ENCODE data around the gene GRID1.

GRID1 gene

DNA sequence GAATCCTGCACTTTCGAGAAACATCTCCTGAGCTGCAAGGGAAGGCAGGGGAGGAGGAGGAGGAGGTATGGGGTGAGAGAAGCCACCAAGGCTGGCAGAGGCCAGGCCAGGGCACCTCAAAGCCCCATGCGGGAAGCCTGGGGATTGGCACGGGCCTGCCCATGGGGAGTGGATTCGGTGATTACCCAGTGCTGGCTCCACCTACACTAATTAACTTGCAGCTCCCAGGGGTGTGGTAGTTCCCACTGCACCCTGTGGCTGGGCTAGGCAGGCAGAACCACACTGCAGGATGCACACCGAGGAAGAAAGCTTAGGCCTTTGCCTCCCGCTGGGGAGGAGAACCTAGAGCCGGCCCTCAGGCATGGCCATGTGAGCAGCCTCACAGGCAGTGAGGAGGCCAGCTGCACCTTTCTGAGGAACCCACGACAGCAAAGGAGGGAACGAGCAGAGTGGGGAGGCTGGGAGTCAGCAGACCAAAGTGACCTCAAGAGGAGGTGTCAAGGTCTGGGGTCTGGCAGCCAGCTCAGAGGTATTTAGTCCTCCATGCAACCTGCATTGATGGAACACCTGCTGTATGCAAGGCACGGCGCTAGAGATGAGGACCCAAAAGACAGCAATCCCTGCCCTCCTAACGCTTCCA is 27.2 kb downstream of the GRID1 start:
- H3K4me1 ChIP-seq (ENCODE audit: control insufficient read depth, insufficient read depth, low read length) = no peaks in the 10 kb centered on the region
- POLR2A ChIA-PET = no interaction called here
- H3K36me3 ChIP-seq (ENCODE audit: control insufficient read depth in 2 of 2, insufficient read depth in 1 of 2, low read length in 2 of 2) = no peaks in the 10 kb centered on the region
- H3K9me3 ChIP-seq (ENCODE audit: control insufficient read depth, insufficient read depth, low read depth, low read length) = no peaks in the 10 kb centered on the region
- TF ChIP-seq ZIC2 (tag by site-specific recombination; IDR thresholded peaks at IDR 0.05) (peak; percentile 67), HOXA7 (CRISPR knock-in tag; IDR thresholded peaks at IDR 0.05; ENCODE audit: borderline replicate concordance) (no peak)
- CTCF ChIA-PET = no interaction called here
- H3K4me3 ChIP-seq (ENCODE audit: low read depth, low read length) = no peak overlapping the region
- H3K27ac ChIP-seq (ENCODE audit: extremely low read depth, low read depth, low read length) = no peak overlapping the region

DNA sequence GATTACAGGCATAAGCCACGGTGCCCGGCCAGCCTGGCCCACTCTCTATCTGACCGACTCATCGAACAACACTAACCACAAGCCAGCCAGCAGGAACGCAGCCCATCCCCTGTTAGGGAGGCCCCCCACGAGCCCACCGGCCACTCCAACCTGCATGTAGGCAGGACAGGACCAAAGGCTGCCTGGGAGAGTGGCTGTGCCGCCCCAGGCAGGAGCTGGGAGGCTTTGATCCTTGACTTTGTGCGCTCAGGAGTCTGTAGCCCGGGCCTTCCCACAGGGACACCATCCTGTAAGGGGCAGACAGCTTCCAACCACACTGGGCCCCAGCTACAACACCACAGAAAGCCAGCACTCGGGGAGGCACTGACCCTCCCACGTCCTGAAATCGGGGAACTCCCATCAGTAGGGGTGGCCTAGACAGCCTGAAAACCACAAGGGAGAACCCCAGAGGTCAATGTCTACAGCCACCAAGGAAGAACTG is 29.4 kb downstream of the GRID1 start:
- ChIA-PET CTCF (no interaction called here), POLR2A (no interaction called here)
- no peaks in the 10 kb centered on the region for H3K4me1 ChIP-seq (ENCODE audit: control insufficient read depth, insufficient read depth, low read length)
- H3K4me3 ChIP-seq (ENCODE audit: low read depth, low read length) = no peak overlapping the region
- no peak overlapping the region for H3K27ac ChIP-seq (ENCODE audit: extremely low read depth, low read depth, low read length)
- no peaks in the 10 kb centered on the region for H3K36me3 ChIP-seq (ENCODE audit: control insufficient read depth in 2 of 2, insufficient read depth in 1 of 2, low read length in 2 of 2)
- H3K9me3 ChIP-seq (ENCODE audit: control insufficient read depth, insufficient read depth, low read depth, low read length) = no peaks in the 10 kb centered on the region
- TF ChIP-seq ZNF501 (tag by site-specific recombination; IDR thresholded peaks at IDR 0.05) (no peak), ZNF202 (tag by site-specific recombination; IDR thresholded peaks at IDR 0.05; ENCODE audit: borderline replicate concordance) (no peak)

DNA sequence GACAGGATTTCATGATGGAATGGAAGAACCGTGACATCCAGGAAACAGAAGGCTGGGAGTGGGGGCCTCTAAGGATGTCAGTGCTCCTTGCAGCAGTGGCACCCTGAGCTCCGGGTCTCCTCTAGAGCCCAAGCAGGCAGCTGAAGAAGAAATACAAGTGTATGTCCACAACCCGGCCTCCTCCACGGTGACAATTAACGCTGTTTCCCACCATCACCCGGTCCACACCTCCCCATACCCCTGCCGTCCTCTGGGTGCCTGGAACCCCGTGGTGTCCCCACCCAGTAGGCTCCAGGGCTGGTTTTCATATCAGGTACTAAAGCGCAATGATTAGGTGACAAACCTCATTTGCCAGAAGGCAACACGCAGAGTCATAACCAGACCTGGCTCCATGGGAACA is 30.3 kb downstream of the GRID1 start:
- Histone ChIP-seq H3K9me3 (ENCODE audit: control insufficient read depth, insufficient read depth, low read depth, low read length) (no peaks in the 10 kb centered on the region), H3K36me3 (ENCODE audit: control insufficient read depth in 2 of 2, insufficient read depth in 1 of 2, low read length in 2 of 2) (no peaks in the 10 kb centered on the region), H3K4me3 (ENCODE audit: low read depth, low read length) (no peak overlapping the region), H3K4me1 (ENCODE audit: control insufficient read depth, insufficient read depth, low read length) (no peaks in the 10 kb centered on the region), H3K27ac (ENCODE audit: extremely low read depth, low read depth, low read length) (no peak overlapping the region)
- ChIA-PET CTCF (no interaction called here), POLR2A (no interaction called here)
- TF ChIP-seq SETDB1 (IDR thresholded peaks at IDR 0.05; ENCODE audit: insufficient read length, low read length) (no peak), OSR2 (tag by site-specific recombination; IDR thresholded peaks at IDR 0.05) (no peak)

DNA sequence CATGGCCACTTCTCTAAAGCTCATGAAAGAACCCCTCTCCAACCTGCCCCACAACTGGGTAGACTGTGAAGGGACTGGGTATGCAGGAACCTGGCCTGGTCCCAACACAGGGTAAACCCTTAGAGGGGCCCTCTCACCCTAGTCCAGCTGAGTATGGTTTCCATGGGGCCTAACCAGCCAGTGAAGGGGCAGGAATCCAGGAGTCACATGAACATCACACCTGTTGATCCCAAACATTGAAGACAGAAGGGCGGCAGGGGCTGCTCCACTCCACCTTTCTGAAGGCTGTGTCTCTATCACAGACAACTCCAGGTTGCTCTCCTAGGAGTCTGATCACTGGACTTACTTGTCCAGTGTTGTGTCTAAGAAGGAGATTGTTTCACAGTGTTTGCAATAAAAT is 30.8 kb downstream of the GRID1 start:
- Histone ChIP-seq H3K9me3 (ENCODE audit: control insufficient read depth, insufficient read depth, low read depth, low read length) (no peaks in the 10 kb centered on the region), H3K4me3 (ENCODE audit: low read depth, low read length) (no peak overlapping the region), H3K27ac (ENCODE audit: extremely low read depth, low read depth, low read length) (no peak overlapping the region), H3K36me3 (ENCODE audit: control insufficient read depth in 2 of 2, insufficient read depth in 1 of 2, low read length in 2 of 2) (no peaks in the 10 kb centered on the region), H3K4me1 (ENCODE audit: control insufficient read depth, insufficient read depth, low read length) (no peaks in the 10 kb centered on the region)
- POLR2A ChIA-PET = no interaction called here
- TF ChIP-seq SCRT2 (tag by site-specific recombination; IDR thresholded peaks at IDR 0.05) (peak; percentile 91), ZNF521 (tag by site-specific recombination; IDR thresholded peaks at IDR 0.05) (no peak), SCRT1 (tag by site-specific recombination; IDR thresholded peaks at IDR 0.05; ENCODE audit: borderline replicate concordance) (peak; percentile 56; the same call in 1 of the 2 replicates)
- CTCF ChIA-PET = interaction anchor here (1.0 kb wide), 1 partner anchor 10 kb away, joined by 3 read pairs; no protein-coding TSS in a partner anchor

DNA sequence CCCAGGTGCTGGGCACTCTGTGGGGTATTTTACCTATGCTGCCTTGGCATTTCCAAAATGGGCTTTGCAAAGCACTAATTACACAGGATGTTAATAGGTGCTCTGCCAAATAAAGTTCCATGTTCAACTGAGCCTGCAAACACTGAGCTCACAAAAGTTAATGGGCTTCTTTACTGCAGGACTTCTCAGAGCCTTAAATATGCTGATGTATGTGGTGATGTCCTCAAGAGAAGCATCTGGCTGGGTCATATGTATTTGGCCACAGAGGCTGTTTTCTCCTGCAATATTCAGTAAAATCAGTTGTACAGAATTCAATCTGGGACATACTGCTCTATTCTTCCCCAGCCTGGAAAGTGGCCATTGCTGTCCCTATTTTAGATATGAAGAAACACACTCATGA is 31.3 kb downstream of the GRID1 start:
- Histone ChIP-seq H3K9me3 (ENCODE audit: control insufficient read depth, insufficient read depth, low read depth, low read length) (no peaks in the 10 kb centered on the region), H3K4me3 (ENCODE audit: low read depth, low read length) (no peak overlapping the region), H3K4me1 (ENCODE audit: control insufficient read depth, insufficient read depth, low read length) (no peaks in the 10 kb centered on the region), H3K27ac (ENCODE audit: extremely low read depth, low read depth, low read length) (no peak overlapping the region), H3K36me3 (ENCODE audit: control insufficient read depth in 2 of 2, insufficient read depth in 1 of 2, low read length in 2 of 2) (no peaks in the 10 kb centered on the region)
- TF ChIP-seq ZNF660 (tag by site-specific recombination; IDR thresholded peaks at IDR 0.05) (no peak), FEZF1 (tag by site-specific recombination; IDR thresholded peaks at IDR 0.05) (no peak), ZNF239 (tag by site-specific recombination; IDR thresholded peaks at IDR 0.05) (peak; percentile 83)
- POLR2A ChIA-PET = no interaction called here
- CTCF ChIA-PET = interaction anchor here (1.0 kb wide), 1 partner anchor 11 kb away, joined by 3 read pairs; no protein-coding TSS in a partner anchor
